Measurements from ENCODE around the gene LYRM9. TPM values are rescaled to one million over a fixed set of nuclear protein-coding genes. Genes with fewer than 3 reads are reported as not detected.
A peak's percentile ranks its signal among the peaks of the same experiment; 100 is the strongest.

Gene LYRM9
- total and polyA plus RNA-seq, 12 donors: 18.7 to 116 (median 36.2) TPM

DNA sequence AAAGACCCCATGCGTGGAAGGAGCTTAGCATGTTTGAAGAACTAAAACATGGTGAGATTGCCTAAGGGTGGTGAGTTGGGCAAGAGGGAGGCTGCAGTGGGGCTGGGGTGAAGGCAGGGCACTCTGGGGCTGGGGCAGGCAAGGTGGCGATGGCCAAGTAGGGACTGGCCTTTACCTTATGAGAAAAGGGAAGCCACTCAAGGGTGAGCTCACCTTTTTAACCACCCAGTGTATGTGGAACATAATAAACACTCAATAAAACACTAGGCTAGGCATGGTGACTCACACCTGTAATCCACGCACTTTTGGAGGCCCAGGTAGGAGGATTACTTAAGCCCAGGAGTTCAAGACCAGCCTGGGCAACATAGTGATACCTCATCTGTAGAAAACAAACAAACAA is 37.7 kb downstream of the LYRM9 start:
- no peaks in the 10 kb centered on the region for H3K36me3 ChIP-seq (replicated peaks in 1 of 2)
- H3K9me3 ChIP-seq (replicated peaks in 1 of 3): no peaks in the 10 kb centered on the region
- no peaks in the 10 kb centered on the region for H3K27me3 ChIP-seq
- intact Hi-C loops (cut with DNase I): loop anchor here in 1 of 2 donors (10.0 kb wide), 1 partner anchor 191 kb away; no protein-coding TSS in a partner anchor
- WGBS, 4 donors: 92 to 95% (median 93%) methylated on average over 3 of the region's 3 CpGs
- DNase-seq: no peak
- TF ChIP-seq POLR2A (IDR thresholded peaks at IDR 0.05) (no peak), CTCF (IDR thresholded peaks at IDR 0.05) (no peak)
- H3K4me3 ChIP-seq: no peak overlapping the region
- H3K4me1 ChIP-seq (replicated peaks in 1 of 2): no peaks in the 10 kb centered on the region
- H3K27ac ChIP-seq: no peak overlapping the region

DNA sequence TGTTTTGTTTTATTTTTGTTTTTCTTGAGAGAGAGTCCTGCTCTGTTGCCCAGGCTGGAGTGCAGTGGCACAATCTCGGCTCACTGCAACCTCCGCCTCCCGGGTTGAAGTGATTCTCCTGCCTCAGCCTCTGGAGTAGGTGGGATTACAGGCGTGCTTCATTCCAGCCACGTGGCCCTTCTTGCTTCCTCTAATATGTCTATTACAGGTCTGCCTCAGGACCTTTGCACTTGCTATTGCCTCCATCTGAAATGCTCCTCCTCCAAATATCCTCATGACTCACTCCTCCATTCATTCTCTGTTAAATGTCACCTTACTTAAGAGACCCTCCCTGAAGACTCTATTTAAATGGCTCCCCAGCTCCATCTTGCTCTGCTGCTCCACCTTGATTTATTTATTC is 39.0 kb downstream of the LYRM9 start:
- no peak overlapping the region for H3K4me3 ChIP-seq
- no peaks in the 10 kb centered on the region for H3K27me3 ChIP-seq
- no peak overlapping the region for H3K27ac ChIP-seq
- intact Hi-C loops (cut with DNase I): loop anchor here in 1 of 2 donors (10.0 kb wide), 1 partner anchor 189 kb away; no protein-coding TSS in a partner anchor
- TF ChIP-seq CTCF (IDR thresholded peaks at IDR 0.05) (no peak), POLR2A (IDR thresholded peaks at IDR 0.05) (no peak)
- WGBS, 4 donors: 83 to 90% (median 87%) methylated on average over 5 of the region's 5 CpGs
- no peaks in the 10 kb centered on the region for H3K4me1 ChIP-seq (replicated peaks in 1 of 2)
- no peaks in the 10 kb centered on the region for H3K36me3 ChIP-seq (replicated peaks in 1 of 2)
- DNase-seq: no peak
- H3K9me3 ChIP-seq (replicated peaks in 1 of 3): no peaks in the 10 kb centered on the region

- H3K4me3 ChIP-seq: no peak overlapping the region
- no peaks in the 10 kb centered on the region for H3K36me3 ChIP-seq (replicated peaks in 1 of 2)
- DNase-seq: no peak
- no peaks in the 10 kb centered on the region for H3K27me3 ChIP-seq
- no peaks in the 10 kb centered on the region for H3K4me1 ChIP-seq (replicated peaks in 1 of 2)
- H3K27ac ChIP-seq: no peak overlapping the region
- intact Hi-C loops (cut with DNase I): loop anchor here in 1 of 2 donors (10.0 kb wide), 1 partner anchor 188 kb away; no protein-coding TSS in a partner anchor
- no peaks in the 10 kb centered on the region for H3K9me3 ChIP-seq (replicated peaks in 1 of 3)
- no peak for TF ChIP-seq CTCF (IDR thresholded peaks at IDR 0.05)
- no peak for TF ChIP-seq POLR2A (IDR thresholded peaks at IDR 0.05)
- 87 to 92% (median 91%) methylated on average over 3 of the region's 3 CpGs for WGBS, 4 donors
Measured at GRCh38 chr17:27853091-27853490, 40.1 kb downstream of the LYRM9 start.

GRCh38 chr17:27849474-27850185 is 43.5 kb downstream of the LYRM9 start:
- no peaks in the 10 kb centered on the region for H3K9me3 ChIP-seq (replicated peaks in 1 of 3)
- H3K4me1 ChIP-seq (replicated peaks in 1 of 2): no peaks in the 10 kb centered on the region
- H3K27me3 ChIP-seq: no peaks in the 10 kb centered on the region
- H3K36me3 ChIP-seq (replicated peaks in 1 of 2): no peaks in the 10 kb centered on the region
- DNase-seq: peak in 1 of 7 donors; percentile 5
- no peak overlapping the region for H3K27ac ChIP-seq
- no peak overlapping the region for H3K4me3 ChIP-seq
- WGBS, 4 donors: 64 to 71% (median 66%) methylated on average over 9 of the region's 9 CpGs
- no peak for TF ChIP-seq CTCF (IDR thresholded peaks at IDR 0.05)
- no peak for TF ChIP-seq POLR2A (IDR thresholded peaks at IDR 0.05)
- intact Hi-C loops (cut with DNase I): loop anchor here in 1 of 2 donors (10.0 kb wide), 1 partner anchor 185 kb away; no protein-coding TSS in a partner anchor

Measured in adrenal gland (tissue), 12 donors.